Upper lobe of left lung (tissue), 4 donors: ENCODE results near the gene PAPPA.

Experiments used
- CTCF ChIP-seq, 6 experiments: fragments of 450-650 bp in 4 of 6; fragments of 200-600 bp in 2 of 6; sonication (generic) in 2 of 6; IDR thresholded peaks; one replicate each; pipeline ENCODE4 v1.5.1; 2016 to 2019; ENCODE audit warnings: antibody characterized with exemption in 6 of 6
- POLR2A ChIP-seq, 4 donors: fragments of 450-650 bp; IDR thresholded peaks; one replicate each; pipeline ENCODE4 v1.5.1; 2016 to 2017; ENCODE audit warnings: antibody characterized with exemption in 4 of 4, mild to moderate bottlenecking in 2 of 4
- POLR2AphosphoS5 ChIP-seq, 2 donors: sonication (generic); formaldehyde crosslinking; IDR thresholded peaks; one replicate each; pipeline ENCODE4 v1.5.1; 2017; ENCODE audit warnings: antibody characterized with exemption in 2 of 2

DNA sequence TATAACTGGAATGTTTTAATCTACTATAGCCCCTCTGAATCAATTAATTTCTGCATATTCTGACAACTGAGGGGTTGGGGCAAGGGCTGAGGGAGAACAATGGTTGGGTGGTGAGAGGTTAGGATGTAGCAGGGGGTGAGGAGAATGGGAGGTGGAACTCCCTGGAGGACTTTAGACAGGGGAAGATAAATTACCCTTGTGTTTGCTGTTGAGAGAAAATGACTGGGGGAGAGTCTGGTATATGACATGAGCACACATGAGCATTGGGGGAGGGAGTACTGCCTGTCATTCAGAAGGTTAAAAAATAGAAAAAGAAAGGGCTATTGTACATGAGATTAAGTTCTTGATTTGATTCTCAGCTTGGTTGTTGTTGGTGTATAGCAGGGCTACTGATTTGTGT lies 37.2 kb upstream of the PAPPA start:
- TF ChIP-seq CTCF (IDR thresholded peaks at IDR 0.05) (no peak), POLR2AphosphoS5 (IDR thresholded peaks at IDR 0.05) (no peak), POLR2A (IDR thresholded peaks at IDR 0.05) (no peak)
